ENCODE results near the gene TNFRSF8. TPM values are rescaled to one million over a fixed set of nuclear protein-coding genes. Genes with fewer than 3 reads are reported as not detected.
A peak's percentile ranks its signal among the peaks of the same experiment; 100 is the strongest.

Gene TNFRSF8
- total and polyA plus RNA-seq, 9 of the 15 experiments (the other 6 are each of a cell fraction or from before 2014, with no cell fraction given), result 3.5 to 38.4 (median 17.1) TPM

GRCh38 chr1:12075195-12076114 is 12.4 kb downstream of the TNFRSF8 start:
- Histone ChIP-seq H3K9me1 (ENCODE audit: control insufficient read depth, insufficient read depth, low read length) (no peaks in the 10 kb centered on the region), H3K79me2 (ENCODE audit: control insufficient read depth, insufficient read depth, low read length) (peaks cover 10% of the 10 kb centered on the region; the same call in 1 of the 3 replicates), H3K27me3 (ENCODE audit: control insufficient read depth in 2 of 2, insufficient read depth in 2 of 2, low read length in 2 of 2) (no peaks in the 10 kb centered on the region), H2AFZ (ENCODE audit: low read depth, low read length) (peak overlapping the region; percentile 84), H3K27ac (ENCODE audit: extremely low read depth, low read depth, low read length) (peak overlapping the region; percentile 81), H3K9me3 (replicated peaks; ENCODE audit: control insufficient read depth, insufficient read depth, low read depth, low read length) (no peaks in the 10 kb centered on the region), H3K36me3 (ENCODE audit: control insufficient read depth, insufficient read depth, low read length) (peaks cover 38% of the 10 kb centered on the region; the same call in 2 of the 3 replicates), H3K4me3 (no peak overlapping the region), H4K20me1 (replicated peaks; ENCODE audit: control insufficient read depth, insufficient read depth, low read length) (no peaks in the 10 kb centered on the region), H3K4me1 (replicated peaks in 1 of 2; ENCODE audit: control insufficient read depth in 2 of 2, insufficient read depth in 2 of 2, low read length in 2 of 2) (peaks cover 42 to 56% of the 10 kb centered on the region in 2 experiments), H3K9ac (ENCODE audit: insufficient read depth in 1 of 2, low read depth in 2 of 2, low read length in 2 of 2) (peak overlapping the region; percentile 38 to 57; a peak in 3 of 4 replicates), H3K4me2 (ENCODE audit: insufficient read depth, low read length) (peak overlapping the region; percentile 66)
- POLR2A ChIA-PET, result interaction anchor here (0.6 to 8.1 kb wide), 7 partner anchors 11 to 166 kb away, joined by 3 to 73 read pairs (median 3); partner anchors contain the start of gene MFN2
- ATAC-seq (peak; percentile 63), FAIRE-seq (peak; percentile 97), DNase-seq (ENCODE audit: extremely low read depth in 1 of 4, low spot score in 3 of 4) (peak in 2 of 4 experiments; percentile 60 to 88)
- 11% methylated on average over 19 of the region's 19 CpGs for WGBS (ENCODE audit: insufficient coverage, low coverage, missing lambda C conversion rate)
- in situ Hi-C loops (cut with MboI), result no loop called here
- CTCF ChIA-PET (ENCODE audit: low intra/inter-chr PET ratio), result interaction anchor here (0.5 kb wide), 1 partner anchor 358 kb away, joined by 3 read pairs; no protein-coding TSS in a partner anchor
- intact Hi-C loops (cut with micrococcal nuclease), result loop anchor here (5.0 kb wide), 2 partner anchors 38 to 58 kb away; partner anchors contain the start of gene MIIP
- BruUV-seq (replicated peaks), result no TSS peak
- TF ChIP-seq MCM3 (IDR thresholded peaks at IDR 0.05), result no peak
- TF ChIP-seq NFRKB (IDR thresholded peaks at IDR 0.05; ENCODE audit: low read depth), result peak; percentile 68; the same call in 1 of the 2 replicates
- TF ChIP-seq PTRF (tag; IDR thresholded peaks at IDR 0.05), result peak; percentile 98
- TF ChIP-seq TCF7L2 (IDR thresholded peaks at IDR 0.05; ENCODE audit: low read depth, low read length), result no peak
- TF ChIP-seq KLF16 (IDR thresholded peaks at IDR 0.05), result peak; percentile 84
- peak; percentile 99 for TF ChIP-seq CUX1 (CRISPR knock-in tag; IDR thresholded peaks at IDR 0.05)
- no peak for TF ChIP-seq PRPF4 (IDR thresholded peaks at IDR 0.05; ENCODE audit: insufficient read depth, low read depth, low read length, poor library complexity, severe bottlenecking)
- TF ChIP-seq RFX1 (IDR thresholded peaks at IDR 0.05), result no peak
- peak; percentile 91 for TF ChIP-seq ZNF75A (CRISPR knock-in tag; IDR thresholded peaks at IDR 0.05)
- TF ChIP-seq ZBTB1 (CRISPR knock-in tag; IDR thresholded peaks at IDR 0.05; ENCODE audit: borderline replicate concordance, low read depth), result no peak
- TF ChIP-seq MYBL2 (IDR thresholded peaks at IDR 0.05; ENCODE audit: low read depth), result peak; percentile 87
- no peak for TF ChIP-seq MYBL2 (CRISPR knock-in tag; IDR thresholded peaks at IDR 0.05; ENCODE audit: borderline replicate concordance)
- peak; percentile 88 for TF ChIP-seq KLF10 (CRISPR knock-in tag; IDR thresholded peaks at IDR 0.05)
- no peak for TF ChIP-seq U2AF2 (optimal IDR thresholded peaks at IDR 0.05; ENCODE audit: low read depth, low read length)
- peak; percentile 100 for TF ChIP-seq ZNF589 (CRISPR knock-in tag; IDR thresholded peaks at IDR 0.05; ENCODE audit: low read depth)
- TF ChIP-seq NCOR1 (IDR thresholded peaks at IDR 0.05), result no peak
- TF ChIP-seq CHD2 (IDR thresholded peaks at IDR 0.05; ENCODE audit: low read depth, low read length), result no peak
